Calu3 (cell line): Measurements from ENCODE around the gene FAM161A. TPM values are rescaled to one million over a fixed set of nuclear protein-coding genes. Genes with fewer than 3 reads are reported as not detected.
"Not testable (repeated sequence)": the region's sequence is repeated elsewhere in the genome, so short reads cannot be mapped to it uniquely, and the experiment has no call there.

ENCODE experiments used
- BruUV-seq: library from RNA; stranded (reverse); fragments of 400-500 nt; replicated peaks from 2 replicates; lab custom pipeline; 2021; lab: Mats Ljungman, UMichigan
- CTCF ChIA-PET: fragments of 300-600 bp; sonication (Branson Sonifier 250); formaldehyde crosslinking; loops from one replicate; lab custom pipeline; 2022; ENCODE audit warnings: antibody characterized with exemption; lab: Charles Lee
- DNase-seq: peaks from one replicate; pipeline ENCODE4 v3.0.0; 2022
- H3K27ac Mint-ChIP-seq: one replicate; pipeline ENCODE4 v1.8.0; 2022; ENCODE audit warnings: mixed read lengths; ENCODE audit not compliant: unreplicated experiment
- H3K27me3 Mint-ChIP-seq: one replicate; pipeline ENCODE4 v1.8.0; 2022; ENCODE audit warnings: mixed read lengths; ENCODE audit not compliant: unreplicated experiment
- H3K36me3 Mint-ChIP-seq: one replicate; pipeline ENCODE4 v1.8.0; 2022; ENCODE audit warnings: mild to moderate bottlenecking, moderate library complexity, mixed read lengths; ENCODE audit not compliant: insufficient read depth, unreplicated experiment
- H3K4me1 Mint-ChIP-seq: one replicate; pipeline ENCODE4 v1.8.0; 2022; ENCODE audit warnings: mild to moderate bottlenecking, low read depth, mixed read lengths; ENCODE audit not compliant: unreplicated experiment
- H3K4me3 Mint-ChIP-seq: one replicate; pipeline ENCODE4 v1.8.0; 2022; ENCODE audit warnings: mild to moderate bottlenecking, low read depth, moderate library complexity, mixed read lengths; ENCODE audit not compliant: unreplicated experiment
- H3K9me3 Mint-ChIP-seq: one replicate; pipeline ENCODE4 v1.8.0; 2022; ENCODE audit warnings: low read depth, mixed read lengths; ENCODE audit not compliant: unreplicated experiment
- intact Hi-C: fragments of 100-400 bp; cut with micrococcal nuclease; formaldehyde crosslinking; loops from one replicate; pipeline ENCODE4 v1.10.0; 2022; ENCODE audit not compliant: unreplicated experiment
- total RNA-seq: library from RNA; stranded (reverse); gene quantifications from 2 replicates; pipeline ENCODE4 v1.2.3, GENCODE V29; 2022
- TF ChIP-seq, protein P1 (sequence below): fragments of 200-600 bp; IDR thresholded peaks from one replicate; pipeline ENCODE4 v1.8.0; 2022; ENCODE audit warnings: antibody characterized with exemption; ENCODE audit not compliant: unreplicated experiment

Gene FAM161A
- total RNA-seq, 1 experiment from 2014 or later: 9.1 TPM

DNA sequence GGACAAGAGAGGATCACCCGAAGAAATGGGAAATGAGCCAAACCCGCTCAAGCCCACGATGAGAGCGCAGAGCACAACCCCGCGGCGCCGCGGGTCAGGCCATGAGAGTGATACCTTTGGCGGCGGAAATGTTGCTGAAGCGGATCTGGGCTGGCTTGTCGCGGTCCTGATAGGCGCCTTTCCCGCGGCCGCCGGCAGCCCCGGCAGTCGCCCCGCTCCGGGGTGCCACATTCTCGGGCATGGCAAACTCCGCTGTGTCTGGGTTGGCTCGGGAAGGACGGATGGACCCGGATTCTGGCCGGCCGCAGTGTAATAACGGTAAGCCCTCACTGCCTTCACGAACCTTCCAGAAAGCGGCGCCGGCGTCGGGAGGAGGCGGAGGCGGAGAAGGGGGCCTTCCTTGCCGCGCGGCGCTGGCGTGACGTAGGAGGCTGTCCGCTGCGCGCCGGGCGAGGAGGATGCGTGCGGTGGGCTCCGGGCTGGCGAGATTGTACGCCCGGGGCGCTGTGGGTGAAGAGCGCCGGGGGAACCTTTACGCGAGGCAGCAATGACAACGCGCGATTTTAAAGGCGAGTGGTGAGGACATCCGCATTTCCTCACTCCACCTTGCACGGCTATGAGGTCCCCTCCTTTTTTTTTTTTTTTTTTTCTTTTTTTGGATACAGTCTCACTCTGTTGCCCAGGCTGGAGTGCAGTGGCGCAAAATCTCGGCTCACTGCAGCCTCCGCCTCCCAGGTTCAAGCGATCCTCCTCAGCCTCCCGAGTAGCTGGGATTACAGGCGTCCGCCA is 34.6 kb upstream of the FAM161A start, which contains the start of gene CCT4:
Gene CCT4 (minus strand): TSS at position 390 of the 789 bp plus-strand sequence. CDS start 149 bp downstream, at position 241.
- no TSS peak for BruUV-seq
- CTCF ChIA-PET: interaction anchor here (0.7 kb wide), 1 partner anchor 25 kb away, joined by 4 read pairs; no protein-coding TSS in a partner anchor

DNA sequence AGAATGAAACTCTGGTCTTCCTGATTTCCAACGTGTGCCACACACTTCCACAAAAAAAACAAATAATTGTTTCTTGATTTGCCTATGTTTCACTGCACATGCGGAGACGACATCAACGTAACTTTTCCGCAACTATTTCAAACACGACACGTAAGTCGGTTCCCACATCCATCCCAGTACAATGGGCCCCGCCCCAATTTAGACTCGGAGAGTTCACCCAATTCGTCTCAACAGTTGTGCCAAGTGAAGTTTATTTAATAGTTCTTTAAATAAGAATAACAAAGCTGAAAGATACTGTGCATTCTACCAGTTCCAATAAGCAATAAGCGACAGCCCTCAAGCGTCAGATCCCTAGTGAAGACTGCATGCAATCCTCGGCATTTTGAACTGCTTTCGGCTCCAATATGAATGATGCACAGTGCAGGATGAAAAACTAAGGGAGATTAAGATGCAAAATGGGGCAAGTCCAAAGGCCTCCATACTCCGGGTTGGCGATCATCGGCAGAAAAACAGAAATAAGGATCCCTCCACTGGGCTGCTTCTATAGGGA is 33.9 kb upstream of the FAM161A start:
- no peaks in the 10 kb centered on the region for H3K4me1 Mint-ChIP-seq
- intact Hi-C loops: no loop called here
- TF ChIP-seq, protein P1, sequence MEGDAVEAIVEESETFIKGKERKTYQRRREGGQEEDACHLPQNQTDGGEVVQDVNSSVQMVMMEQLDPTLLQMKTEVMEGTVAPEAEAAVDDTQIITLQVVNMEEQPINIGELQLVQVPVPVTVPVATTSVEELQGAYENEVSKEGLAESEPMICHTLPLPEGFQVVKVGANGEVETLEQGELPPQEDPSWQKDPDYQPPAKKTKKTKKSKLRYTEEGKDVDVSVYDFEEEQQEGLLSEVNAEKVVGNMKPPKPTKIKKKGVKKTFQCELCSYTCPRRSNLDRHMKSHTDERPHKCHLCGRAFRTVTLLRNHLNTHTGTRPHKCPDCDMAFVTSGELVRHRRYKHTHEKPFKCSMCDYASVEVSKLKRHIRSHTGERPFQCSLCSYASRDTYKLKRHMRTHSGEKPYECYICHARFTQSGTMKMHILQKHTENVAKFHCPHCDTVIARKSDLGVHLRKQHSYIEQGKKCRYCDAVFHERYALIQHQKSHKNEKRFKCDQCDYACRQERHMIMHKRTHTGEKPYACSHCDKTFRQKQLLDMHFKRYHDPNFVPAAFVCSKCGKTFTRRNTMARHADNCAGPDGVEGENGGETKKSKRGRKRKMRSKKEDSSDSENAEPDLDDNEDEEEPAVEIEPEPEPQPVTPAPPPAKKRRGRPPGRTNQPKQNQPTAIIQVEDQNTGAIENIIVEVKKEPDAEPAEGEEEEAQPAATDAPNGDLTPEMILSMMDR: no peak
- CTCF ChIA-PET: no interaction called here
- peak; percentile 11 for DNase-seq
- peak overlapping the region; percentile 82 for H3K4me3 Mint-ChIP-seq
- H3K9me3 Mint-ChIP-seq: no peaks in the 10 kb centered on the region
- no peaks in the 10 kb centered on the region for H3K27me3 Mint-ChIP-seq
- peaks cover 66% of the 10 kb centered on the region for H3K36me3 Mint-ChIP-seq
- H3K27ac Mint-ChIP-seq: peak overlapping the region; percentile 100
- BruUV-seq: TSS peak; percentile 81

More for the DNA sequence above, 34.6 kb upstream of the FAM161A start, which contains the start of gene CCT4:
- H3K36me3 Mint-ChIP-seq: peaks cover 60% of the 10 kb centered on the region
- TF ChIP-seq, protein P1: no peak
- peak; percentile 92 for DNase-seq
- H3K4me1 Mint-ChIP-seq: no peaks in the 10 kb centered on the region
- H3K27me3 Mint-ChIP-seq: no peaks in the 10 kb centered on the region
- H3K9me3 Mint-ChIP-seq: no peaks in the 10 kb centered on the region
- peak within 1 kb of the TSS; percentile 82 for H3K4me3 Mint-ChIP-seq
- intact Hi-C loops: no loop called here
- peak within 1 kb of the TSS; percentile 100 for H3K27ac Mint-ChIP-seq

DNA sequence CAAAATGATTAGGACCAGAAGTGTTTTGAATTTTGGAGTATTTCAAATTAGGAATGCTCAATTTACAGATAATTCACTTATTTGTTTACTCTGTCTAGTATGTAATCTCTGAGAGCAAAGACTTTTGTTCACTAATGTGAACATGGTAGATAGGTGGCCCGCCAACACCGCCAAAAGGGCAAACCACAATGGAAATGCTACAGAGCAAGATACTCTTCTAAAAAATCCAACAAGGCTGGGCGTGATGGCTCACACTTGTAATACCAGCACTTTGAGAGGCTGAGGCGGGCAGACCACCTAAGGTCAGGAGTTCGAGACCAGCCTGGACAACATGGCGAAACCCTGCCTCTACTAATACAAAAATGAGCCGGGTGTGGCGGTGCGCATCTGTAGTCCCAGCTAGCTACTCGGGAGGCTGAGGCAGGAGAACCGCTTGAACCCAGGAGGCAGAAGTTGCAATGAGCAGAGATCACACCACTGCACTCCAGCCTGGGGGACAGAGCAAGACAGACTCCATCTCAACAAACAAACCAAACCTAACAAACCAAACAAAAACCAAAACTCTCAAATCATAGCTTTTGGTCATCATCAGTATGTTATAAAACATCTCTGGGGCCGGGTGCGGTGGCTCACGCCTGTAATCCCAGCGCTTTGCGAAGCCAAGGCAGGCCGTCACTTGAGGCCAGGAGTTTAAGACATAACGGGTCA is 32.2 kb upstream of the FAM161A start:
- Mint-ChIP-seq H3K36me3 (peaks cover 77% of the 10 kb centered on the region), H3K9me3 (no peaks in the 10 kb centered on the region), H3K4me1 (no peaks in the 10 kb centered on the region), H3K4me3 (peak overlapping the region; percentile 82), H3K27ac (peak overlapping the region; percentile 100), H3K27me3 (no peaks in the 10 kb centered on the region)
- TF ChIP-seq, protein P1: no peak
- no peak for DNase-seq
- intact Hi-C loops: no loop called here
- CTCF ChIA-PET: interaction anchor here (0.6 kb wide), 1 partner anchor 11 kb away, joined by 6 read pairs; no protein-coding TSS in a partner anchor
- no TSS peak for BruUV-seq

DNA sequence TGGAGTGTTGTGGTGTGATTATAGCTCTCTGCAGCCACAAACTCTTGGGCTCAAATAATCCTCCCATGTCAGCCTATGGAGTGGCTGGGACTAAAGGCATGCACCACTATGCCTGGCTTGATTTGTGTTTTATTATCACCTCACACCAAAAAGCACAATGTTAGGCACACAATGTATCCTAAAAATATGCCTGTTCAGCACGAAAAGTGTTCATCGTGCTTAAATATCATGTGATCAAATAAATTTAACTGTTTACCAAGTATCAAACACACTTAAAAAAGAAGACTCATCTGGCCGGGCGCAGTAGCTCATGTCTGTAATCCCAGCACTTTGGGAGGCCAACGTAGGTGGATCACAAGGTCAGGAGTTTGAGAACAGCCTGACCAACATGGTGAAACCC is 29.0 kb upstream of the FAM161A start:
- H3K36me3 Mint-ChIP-seq: peaks cover 84% of the 10 kb centered on the region
- no peak for DNase-seq
- no peaks in the 10 kb centered on the region for H3K9me3 Mint-ChIP-seq
- no TSS peak for BruUV-seq
- H3K27ac Mint-ChIP-seq: no peak overlapping the region
- CTCF ChIA-PET: no interaction called here
- TF ChIP-seq, protein P1: no peak
- no peaks in the 10 kb centered on the region for H3K4me1 Mint-ChIP-seq
- no peaks in the 10 kb centered on the region for H3K27me3 Mint-ChIP-seq
- intact Hi-C loops: no loop called here
- no peak overlapping the region for H3K4me3 Mint-ChIP-seq

DNA sequence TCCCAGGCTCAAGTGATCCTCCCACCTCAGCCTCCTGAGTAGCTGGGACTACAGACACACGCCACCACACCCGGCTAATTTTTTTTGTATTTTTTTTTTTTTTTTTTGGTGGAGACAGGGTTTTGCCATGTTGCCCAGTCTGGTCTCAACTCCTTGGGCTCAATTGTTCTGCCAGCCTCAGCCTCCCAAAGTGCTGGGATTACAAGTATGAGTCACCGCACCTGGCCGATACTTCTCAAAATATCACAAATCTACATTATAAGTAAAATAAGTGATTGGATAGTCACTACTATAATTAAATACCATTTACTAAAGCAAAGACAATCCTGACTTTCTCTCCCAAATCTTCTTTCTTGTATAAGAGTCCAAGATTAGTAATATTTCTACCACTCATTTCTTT is 25.5 kb upstream of the FAM161A start:
- H3K4me3 Mint-ChIP-seq, CTCF ChIA-PET, DNase-seq, H3K27me3 Mint-ChIP-seq, H3K4me1 Mint-ChIP-seq, H3K27ac Mint-ChIP-seq, BruUV-seq, H3K9me3 Mint-ChIP-seq, intact Hi-C loops: not testable (repeated sequence)
- peaks cover 84% of the 10 kb centered on the region for H3K36me3 Mint-ChIP-seq
